HG02642 (cell line): ENCODE results near the gene SBK2.
"Not testable (repeated sequence)": the region's sequence is repeated elsewhere in the genome, so short reads cannot be mapped to it uniquely, and the experiment has no call there.

ENCODE experiments used
- ATAC-seq: cut with Tn5 transposase; IDR thresholded peaks from one replicate; pipeline ENCODE4 v1.9.1; 2021; ENCODE audit warnings: mild to moderate bottlenecking; ENCODE audit not compliant: unreplicated experiment, poor library complexity

Gene SBK2

GRCh38 chr19:55536951-55537740 lies at the start of gene SBK2:
Gene SBK2 (minus strand): TSS chr19:55537133. CDS start chr19:55536294, 839 bp downstream.
- no peak for ATAC-seq

GRCh38 chr19:55585658-55586339 lies 48.9 kb upstream of the SBK2 start:
- no peak for ATAC-seq

- ATAC-seq = no peak
These were observed 47.9 kb upstream of the SBK2 start for GRCh38 chr19:55584871-55585270.

- ATAC-seq = not testable (repeated sequence)
These were observed 47.0 kb upstream of the SBK2 start for GRCh38 chr19:55583897-55584296.

GRCh38 chr19:55582284-55582683 lies 45.4 kb upstream of the SBK2 start:
- ATAC-seq = not testable (repeated sequence)

- ATAC-seq = no peak
These were observed 44.9 kb upstream of the SBK2 start for GRCh38 chr19:55581823-55582223.

GRCh38 chr19:55581145-55581822 lies 44.4 kb upstream of the SBK2 start:
- no peak for ATAC-seq

- ATAC-seq = peak; percentile 57
These were observed 43.8 kb upstream of the SBK2 start, which contains the start of gene ZNF579 for GRCh38 chr19:55580628-55581144. Gene ZNF579 (minus strand): TSS chr19:55580848. CDS start chr19:55579639, 1,209 bp downstream.

GRCh38 chr19:55579766-55580621 lies 43.1 kb upstream of the SBK2 start:
- ATAC-seq = no peak

GRCh38 chr19:55578761-55579747 lies 42.1 kb upstream of the SBK2 start:
- no peak for ATAC-seq

GRCh38 chr19:55578031-55578760 lies 41.3 kb upstream of the SBK2 start:
- no peak for ATAC-seq

- ATAC-seq = no peak
These were observed 39.8 kb upstream of the SBK2 start for GRCh38 chr19:55576746-55577145.

- not testable (repeated sequence) for ATAC-seq
These were observed 37.0 kb upstream of the SBK2 start for GRCh38 chr19:55573929-55574328.

GRCh38 chr19:55569477-55569876 lies 32.5 kb upstream of the SBK2 start:
- ATAC-seq = not testable (repeated sequence)

- no peak for ATAC-seq
These were observed 30.9 kb upstream of the SBK2 start for GRCh38 chr19:55567708-55568328.

- ATAC-seq = no peak
These were observed 29.9 kb upstream of the SBK2 start for GRCh38 chr19:55566823-55567222.

GRCh38 chr19:55563261-55563690 lies 26.3 kb upstream of the SBK2 start:
- ATAC-seq = no peak

GRCh38 chr19:55559684-55560083 lies 22.8 kb upstream of the SBK2 start:
- ATAC-seq = no peak
